HepG2 (cell line): Measurements from ENCODE around the gene SERINC4. TPM values are rescaled to one million over a fixed set of nuclear protein-coding genes. Genes with fewer than 3 reads are reported as not detected.

Experiments
- ATAC-seq: fragments of 200-7000 bp; cut with Tn5 transposase; 3 replicates; pipeline ENCODE4 v1.9.1; 2020; ENCODE audit warnings: mild to moderate bottlenecking, moderate library complexity
- BruUV-seq: library from RNA; stranded (reverse); fragments of 400-500 nt; replicated peaks from 2 replicates; lab custom pipeline; 2021; lab: Mats Ljungman, UMichigan
- CTCF ChIA-PET: fragments of 300-600 bp; formaldehyde crosslinking; extraction: SDS; loops from one replicate; lab custom pipeline; 2021; ENCODE audit warnings: low total read pairs, inconsistent platforms, low intra/inter-chr PET ratio; lab: Yijun Ruan, JAX
- POLR2A ChIA-PET: fragments of 350-600 bp; sonication (Branson Sonifier 250); formaldehyde crosslinking; loops from one replicate; lab custom pipeline; 2020; ENCODE audit warnings: antibody characterized with exemption, inconsistent platforms; lab: Yijun Ruan, JAX
- DNase-seq: peaks from one replicate; pipeline ENCODE4 v3.0.0-alpha.2; 2015; ENCODE audit warnings: low spot score
- FAIRE-seq: peaks from 3 replicates; lab custom pipeline; 2011; peaks lifted over from hg19 to GRCh38; lab: Jason Lieb, UNC
- H2AFZ ChIP-seq: one replicate; pipeline ENCODE4 v1.6.1; 2011; ENCODE audit warnings: low read length, inconsistent platforms
- H3K27ac ChIP-seq: fragments of 300-600 bp; 3 replicates; pipeline ENCODE4 v1.8.0; 2011; ENCODE audit warnings: mixed run types, mild to moderate bottlenecking, mixed read lengths, low read length, inconsistent platforms; ENCODE audit not compliant: insufficient read depth; ENCODE audit errors: extremely low read length
- H3K27me3 ChIP-seq, 2 experiments: fragments of 200-600 bp in 1 of 2; 2 replicates in 1 of 2; 3 replicates in 1 of 2; pipeline versions ENCODE4 v1.6.0 to v1.8.0; 2011; ENCODE audit warnings: low read length in 2 of 2, mild to moderate bottlenecking in 2 of 2, moderate library complexity in 2 of 2, inconsistent platforms in 1 of 2; ENCODE audit not compliant: insufficient read depth in 2 of 2, control insufficient read depth in 1 of 2
- H3K36me3 ChIP-seq, 2 experiments: fragments of 200-600 bp in 1 of 2; replicated peaks in 1 of 2; 2 replicates in 1 of 2; 3 replicates in 1 of 2; pipeline versions ENCODE4 v1.5.1 to v1.8.0; 2011; ENCODE audit warnings: low read length in 2 of 2, inconsistent platforms in 1 of 2; ENCODE audit not compliant: insufficient read depth in 2 of 2, control insufficient read depth in 1 of 2
- H3K4me1 ChIP-seq: 2 replicates; pipeline ENCODE4 v1.5.1; 2012; ENCODE audit warnings: low read length, inconsistent platforms; ENCODE audit not compliant: insufficient read depth
- H3K4me2 ChIP-seq: 2 replicates; pipeline ENCODE4 v1.6.0; 2011; ENCODE audit warnings: low read depth, low read length, inconsistent platforms
- H3K4me3 ChIP-seq, 3 experiments: fragments of 200-600 bp in 1 of 3; sonication (generic), shearing (Covaris generic) in 1 of 3; replicated peaks in 1 of 3; 2 replicates each; pipeline ENCODE4 v1.5.1; 2011 to 2016; ENCODE audit warnings: low read length in 3 of 3, inconsistent platforms in 2 of 3, low read depth in 2 of 3, mild to moderate bottlenecking in 2 of 3, control low read depth in 1 of 3, mixed read lengths in 1 of 3; ENCODE audit not compliant: insufficient read depth in 1 of 3
- H3K79me2 ChIP-seq: one replicate; pipeline ENCODE4 v1.6.1; 2011; ENCODE audit warnings: low read length, inconsistent platforms; ENCODE audit not compliant: insufficient read depth
- H3K9ac ChIP-seq: 2 replicates; pipeline ENCODE4 v1.6.0; 2011; ENCODE audit warnings: mild to moderate bottlenecking, low read depth, low read length, inconsistent platforms; ENCODE audit not compliant: insufficient read depth
- H3K9me3 ChIP-seq: 2 replicates; pipeline ENCODE4 v1.5.1; 2012; ENCODE audit warnings: mild to moderate bottlenecking, low read length
- H4K20me1 ChIP-seq: 2 replicates; pipeline ENCODE4 v1.6.0; 2011; ENCODE audit warnings: inconsistent platforms, mild to moderate bottlenecking, low read length, moderate library complexity; ENCODE audit not compliant: insufficient read depth
- ATF5 ChIP-seq: sonication (generic); formaldehyde crosslinking; IDR thresholded peaks from 2 replicates; pipeline ENCODE4 v1.4.0; 2020; ENCODE audit warnings: mild to moderate bottlenecking, low read depth, missing genetic modification reagents
- KDM4B ChIP-seq: sonication (generic); formaldehyde crosslinking; IDR thresholded peaks from 2 replicates; pipeline ENCODE4 v1.4.0; 2020; ENCODE audit warnings: missing genetic modification reagents
- REST ChIP-seq, 2 experiments: IDR thresholded peaks; 2 replicates each; pipeline ENCODE4 v1.6.1; 2011 to 2012; ENCODE audit warnings: low read length in 2 of 2, borderline replicate concordance in 1 of 2, low read depth in 1 of 2, mild to moderate bottlenecking in 1 of 2, moderate library complexity in 1 of 2
- RORA ChIP-seq: sonication (generic); formaldehyde crosslinking; IDR thresholded peaks from 2 replicates; pipeline ENCODE4 v1.5.0; 2020; ENCODE audit warnings: mild to moderate bottlenecking, missing genetic modification reagents, moderate library complexity
- SKI ChIP-seq: fragments of 450-650 bp; IDR thresholded peaks from one replicate; pipeline ENCODE4 v1.6.1; 2018; ENCODE audit warnings: mild to moderate bottlenecking; ENCODE audit not compliant: partially characterized antibody
- ZNF10 ChIP-seq: sonication (generic); formaldehyde crosslinking; IDR thresholded peaks from 2 replicates; pipeline ENCODE4 v1.4.0; 2020; ENCODE audit warnings: mild to moderate bottlenecking, low read depth, missing genetic modification reagents, borderline replicate concordance
- ZNF674 ChIP-seq: sonication (generic); formaldehyde crosslinking; IDR thresholded peaks from 2 replicates; pipeline ENCODE4 v1.5.0; 2020; ENCODE audit warnings: low read depth, mild to moderate bottlenecking, missing genetic modification reagents
- ZNF788 ChIP-seq: sonication (generic); formaldehyde crosslinking; IDR thresholded peaks from 2 replicates; pipeline ENCODE4 v1.5.0; 2020; ENCODE audit warnings: mild to moderate bottlenecking, missing genetic modification reagents, borderline replicate concordance
- WGBS: methylation state at CpG from one replicate; pipeline ENCODE4 v1.1.6; 2017; ENCODE audit warnings: low lambda C conversion rate; 5-methylcytosine and 5-hydroxymethylcytosine counted together
- in situ Hi-C: cut with HindIII; loops from 2 replicates; pipeline ENCODE4 v1.10.0; 2017; ENCODE audit warnings: low pct_unique_long_range_greater_than_20kb; ENCODE audit not compliant: extremely low pct_ligation_motif_present
- intact Hi-C: fragments of 100-400 bp; cut with micrococcal nuclease; formaldehyde crosslinking; loops from one replicate; pipeline ENCODE4 v1.10.0; 2022; ENCODE audit not compliant: unreplicated experiment
- polyA plus RNA-seq, 8 experiments: library from polyadenylated mRNA; depleted of rRNA in 3 of 8; stranded (reverse) in 7 of 8; unstranded in 1 of 8; fragments of >200 nt; fragmentation: Illumina TruSeq in 4 of 8; extraction: Trizol in 4 of 8; gene quantifications; 2 replicates each; pipeline versions ENCODE4 v1.2.1 to v1.2.3, GENCODE V29; 2011 to 2016; ENCODE audit warnings: low read depth in 4 of 8, missing spikeins in 1 of 8, mixed read lengths in 1 of 8; ENCODE audit not compliant: insufficient read depth in 1 of 8
- total RNA-seq, 5 experiments: library from RNA; depleted of rRNA; stranded (reverse); fragments of >200 nt; fragmentation: Illumina TruSeq; extraction: Trizol; gene quantifications; 2 replicates each; pipeline ENCODE4 v1.2.3, GENCODE V29; 2016; ENCODE audit warnings: low read depth in 1 of 5

The SERINC4 gene
- total and polyA plus RNA-seq, 2 of the 13 experiments (the other 11 are each of a cell fraction or from before 2014, with no cell fraction given): not detected

DNA sequence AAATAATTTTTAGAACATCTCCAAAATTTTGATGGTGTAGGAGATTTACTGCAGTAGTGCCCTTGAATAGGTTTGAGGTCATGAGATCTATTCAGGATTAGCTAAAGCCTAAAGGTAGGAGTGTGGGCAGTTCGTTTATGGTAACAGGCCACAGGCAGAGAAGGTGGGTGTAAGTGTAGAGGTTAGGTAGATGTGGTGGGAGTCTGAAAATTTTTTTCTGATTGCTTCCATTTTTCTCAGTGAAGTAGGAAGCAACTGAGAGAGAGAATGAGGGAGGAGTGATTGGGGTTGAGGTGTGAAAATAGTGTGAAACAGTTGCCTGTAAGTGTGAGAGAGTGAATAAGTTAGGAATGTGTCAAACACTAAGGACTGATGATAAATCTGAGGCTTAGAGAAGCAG is 21.0 kb downstream of the SERINC4 start:
- no peak for TF ChIP-seq REST (IDR thresholded peaks at IDR 0.05; ENCODE audit: borderline replicate concordance in 1 of 2, low read depth in 1 of 2, low read length in 2 of 2)
- TF ChIP-seq ATF5: no peak
- no peak for TF ChIP-seq ZNF788 (CRISPR knock-in tag)
- no peak for TF ChIP-seq ZNF674 (CRISPR knock-in tag)
- no peak for TF ChIP-seq SKI
- TF ChIP-seq KDM4B (CRISPR knock-in tag): no peak
- TF ChIP-seq RORA (CRISPR knock-in tag): no peak
- TF ChIP-seq ZNF10 (CRISPR knock-in tag): no peak
- Histone ChIP-seq H3K27ac (no peak overlapping the region), H3K9ac (no peak overlapping the region), H3K36me3 (peaks cover 0 to 1% of the 10 kb centered on the region in 2 experiments; a peak in 1 of 5 replicates), H3K27me3 (no peaks in the 10 kb centered on the region), H3K79me2 (no peaks in the 10 kb centered on the region), H3K9me3 (no peaks in the 10 kb centered on the region), H2AFZ (no peak overlapping the region), H3K4me1 (peaks cover 15% of the 10 kb centered on the region), H3K4me2 (no peak overlapping the region), H4K20me1 (no peaks in the 10 kb centered on the region), H3K4me3 (no peak overlapping the region)
- FAIRE-seq (no peak), DNase-seq (no peak), ATAC-seq (no peak)
- intact Hi-C loops (no loop called here), in situ Hi-C loops (loop anchor here (10.0 kb wide), 1 partner anchor 264 kb away; the partner anchor contains the start of gene MAP1A)
- no TSS peak for BruUV-seq
- ChIA-PET POLR2A (no interaction called here), CTCF (no interaction called here)
- WGBS: 77% methylated on average over 1 of the region's 1 CpG
